ENCODE measurements around the gene PPIG.
"Not testable (repeated sequence)": the region's sequence is repeated elsewhere in the genome, so short reads cannot be mapped to it uniquely, and the experiment has no call there.

Gene PPIG

GRCh38 chr2:169598982-169599381, 14.8 kb downstream of the PPIG start:
- DNase-seq: no peak

GRCh38 chr2:169599568-169599967, 15.4 kb downstream of the PPIG start:
- DNase-seq: no peak

GRCh38 chr2:169609264-169609663, 25.1 kb downstream of the PPIG start:
- no peak for DNase-seq

- no peak for DNase-seq
Observed at GRCh38 chr2:169613876-169614275, 29.7 kb downstream of the PPIG start.

GRCh38 chr2:169615982-169616381, 31.8 kb downstream of the PPIG start:
- DNase-seq: not testable (repeated sequence)

- DNase-seq: no peak
Observed at GRCh38 chr2:169619946-169620345, 35.8 kb downstream of the PPIG start.

GRCh38 chr2:169620509-169620908, 36.4 kb downstream of the PPIG start:
- no peak for DNase-seq

GRCh38 chr2:169623235-169623634, 39.1 kb downstream of the PPIG start:
- no peak for DNase-seq

- no peak for DNase-seq
Observed at GRCh38 chr2:169625781-169626180, 41.6 kb downstream of the PPIG start.

- no peak for DNase-seq
Observed at GRCh38 chr2:169636440-169637097, 52.4 kb downstream of the PPIG start.

- DNase-seq: no peak
Observed at GRCh38 chr2:169637620-169638019, 53.5 kb downstream of the PPIG start.

GRCh38 chr2:169640104-169640503, 56.0 kb downstream of the PPIG start:
- DNase-seq: no peak

GRCh38 chr2:169641464-169641863, 57.3 kb downstream of the PPIG start:
- DNase-seq: no peak

GRCh38 chr2:169644173-169644572, 60.0 kb downstream of the PPIG start:
- no peak for DNase-seq

GRCh38 chr2:169647496-169647895, 63.3 kb downstream of the PPIG start:
- no peak for DNase-seq

GRCh38 chr2:169649278-169649677, 65.1 kb downstream of the PPIG start:
- no peak for DNase-seq

- DNase-seq: no peak
Observed at GRCh38 chr2:169653636-169654035, 69.5 kb downstream of the PPIG start.

GRCh38 chr2:169656164-169656563, 72.0 kb downstream of the PPIG start:
- no peak for DNase-seq

GRCh38 chr2:169658877-169659276, 74.7 kb downstream of the PPIG start:
- no peak for DNase-seq

- DNase-seq: no peak
Observed at GRCh38 chr2:169659320-169659719, 75.2 kb downstream of the PPIG start.

GRCh38 chr2:169661265-169661664, 77.1 kb downstream of the PPIG start:
- no peak for DNase-seq

- DNase-seq: no peak
Observed at GRCh38 chr2:169662744-169663143, 78.6 kb downstream of the PPIG start.

- no peak for DNase-seq
Observed at GRCh38 chr2:169663247-169663646, 79.1 kb downstream of the PPIG start.

- no peak for DNase-seq
Observed at GRCh38 chr2:169664600-169664977, 80.4 kb downstream of the PPIG start.
